IgD-negative memory B cell (primary cell): ENCODE measurements around the gene NOG. TPM values are rescaled to one million over a fixed set of nuclear protein-coding genes. Genes with fewer than 3 reads are reported as not detected.
A peak's percentile ranks its signal among the peaks of the same experiment; 100 is the strongest.

ENCODE experiments used
- H3K27ac Mint-ChIP-seq, 3 donors: one replicate each; pipeline ENCODE4 v1.8.0; 2020 to 2022; ENCODE audit warnings: mild to moderate bottlenecking in 3 of 3, mixed read lengths in 3 of 3, moderate library complexity in 1 of 3
- H3K27me3 Mint-ChIP-seq: one replicate; pipeline ENCODE4 v1.8.0; 2021; ENCODE audit warnings: mixed read lengths
- H3K36me3 Mint-ChIP-seq: one replicate; pipeline ENCODE4 v1.8.0; 2020; ENCODE audit warnings: mild to moderate bottlenecking, mixed read lengths
- H3K4me1 Mint-ChIP-seq, 3 donors: one replicate each; pipeline ENCODE4 v1.8.0; 2020 to 2022; ENCODE audit warnings: mixed read lengths in 3 of 3, mild to moderate bottlenecking in 1 of 3
- H3K4me3 Mint-ChIP-seq, 4 donors: one replicate each; pipeline ENCODE4 v1.8.0; 2020 to 2022; ENCODE audit warnings: mild to moderate bottlenecking in 4 of 4, mixed read lengths in 4 of 4, moderate library complexity in 3 of 4
- H3K9me3 Mint-ChIP-seq, 3 donors: one replicate each; pipeline ENCODE4 v1.8.0; 2020 to 2021; ENCODE audit warnings: mixed read lengths in 3 of 3, mild to moderate bottlenecking in 1 of 3
- polyA plus RNA-seq: library from polyadenylated mRNA; unstranded; fragments of 300-500 nt; fragmentation: Illumina TruSeq; gene quantifications from one replicate; pipeline ENCODE4 v1.2.3, GENCODE V29; 2021

Gene NOG
- 1.3 TPM for polyA plus RNA-seq

DNA sequence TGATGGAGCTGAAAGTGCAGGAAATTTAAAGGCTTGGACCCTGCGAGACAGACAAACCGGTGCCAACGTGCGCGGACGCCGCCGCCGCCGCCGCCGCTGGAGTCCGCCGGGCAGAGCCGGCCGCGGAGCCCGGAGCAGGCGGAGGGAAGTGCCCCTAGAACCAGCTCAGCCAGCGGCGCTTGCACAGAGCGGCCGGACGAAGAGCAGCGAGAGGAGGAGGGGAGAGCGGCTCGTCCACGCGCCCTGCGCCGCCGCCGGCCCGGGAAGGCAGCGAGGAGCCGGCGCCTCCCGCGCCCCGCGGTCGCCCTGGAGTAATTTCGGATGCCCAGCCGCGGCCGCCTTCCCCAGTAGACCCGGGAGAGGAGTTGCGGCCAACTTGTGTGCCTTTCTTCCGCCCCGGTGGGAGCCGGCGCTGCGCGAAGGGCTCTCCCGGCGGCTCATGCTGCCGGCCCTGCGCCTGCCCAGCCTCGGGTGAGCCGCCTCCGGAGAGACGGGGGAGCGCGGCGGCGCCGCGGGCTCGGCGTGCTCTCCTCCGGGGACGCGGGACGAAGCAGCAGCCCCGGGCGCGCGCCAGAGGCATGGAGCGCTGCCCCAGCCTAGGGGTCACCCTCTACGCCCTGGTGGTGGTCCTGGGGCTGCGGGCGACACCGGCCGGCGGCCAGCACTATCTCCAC lies at the start of gene NOG:
TSS of gene NOG (plus strand) at position 54 of the 674 bp plus-strand sequence. CDS start at position 579, 525 bp downstream.
- Mint-ChIP-seq H3K27ac (no peak within 1 kb of the TSS), H3K4me1 (peaks cover 6 to 16% (median 11%) of the 10 kb centered on the region in 3 donors), H3K9me3 (no peaks in the 10 kb centered on the region), H3K36me3 (no peaks in the 10 kb centered on the region), H3K4me3 (peak within 1 kb of the TSS; percentile 40 to 85 (median 74)), H3K27me3 (peaks cover 57% of the 10 kb centered on the region)

DNA sequence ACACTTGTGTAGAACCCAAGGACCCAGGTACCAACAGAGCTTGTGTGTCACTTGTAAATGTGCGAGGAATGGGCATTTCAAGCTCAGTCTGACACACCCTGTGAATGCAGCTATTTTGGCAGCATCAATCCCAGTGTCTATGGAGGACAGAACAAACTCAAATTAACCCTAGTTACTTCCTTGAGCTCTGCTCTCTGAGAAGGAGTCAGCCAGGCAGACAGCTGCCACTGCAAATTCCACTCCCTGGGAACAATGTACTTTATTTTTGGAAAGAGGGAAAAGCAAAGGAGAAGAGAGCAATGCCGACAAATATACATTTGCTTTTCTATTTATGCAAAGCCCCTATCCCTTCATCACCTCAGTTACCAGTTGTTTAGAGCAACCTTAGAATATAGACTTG lies 48.4 kb upstream of the NOG start:
- H3K9me3 Mint-ChIP-seq, result peaks cover 0 to 12% (median 5%) of the 10 kb centered on the region in 3 donors
- no peaks in the 10 kb centered on the region for H3K4me1 Mint-ChIP-seq
- H3K27ac Mint-ChIP-seq, result peak overlapping the region in 1 of 3 donors; percentile 31
- no peaks in the 10 kb centered on the region for H3K36me3 Mint-ChIP-seq
- no peak overlapping the region for H3K4me3 Mint-ChIP-seq
- H3K27me3 Mint-ChIP-seq, result peaks cover 10% of the 10 kb centered on the region

DNA sequence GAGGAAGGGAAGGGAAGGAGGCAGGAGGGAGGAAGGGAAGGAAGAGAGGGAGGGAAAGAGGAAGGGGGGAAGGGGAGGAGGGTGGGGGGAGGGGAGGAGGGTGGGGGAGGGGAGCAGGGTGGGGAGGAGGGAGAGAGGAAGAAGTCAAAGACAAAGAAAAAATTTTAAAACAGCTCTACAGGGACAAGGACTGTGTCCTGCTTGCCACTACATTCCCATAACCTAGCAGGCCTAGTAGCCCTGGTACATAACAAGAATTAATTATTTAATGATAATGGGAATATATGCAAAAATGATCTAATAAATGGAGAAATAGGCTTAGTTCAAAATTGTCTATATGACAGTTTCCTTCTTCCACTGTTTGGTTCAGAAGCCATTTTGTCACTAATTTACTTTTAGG lies 47.6 kb upstream of the NOG start:
- Mint-ChIP-seq H3K36me3 (no peaks in the 10 kb centered on the region), H3K27me3 (peaks cover 12% of the 10 kb centered on the region), H3K4me1 (no peaks in the 10 kb centered on the region), H3K4me3 (no peak overlapping the region), H3K27ac (no peak overlapping the region), H3K9me3 (peaks cover 0 to 13% (median 5%) of the 10 kb centered on the region in 3 donors)

DNA sequence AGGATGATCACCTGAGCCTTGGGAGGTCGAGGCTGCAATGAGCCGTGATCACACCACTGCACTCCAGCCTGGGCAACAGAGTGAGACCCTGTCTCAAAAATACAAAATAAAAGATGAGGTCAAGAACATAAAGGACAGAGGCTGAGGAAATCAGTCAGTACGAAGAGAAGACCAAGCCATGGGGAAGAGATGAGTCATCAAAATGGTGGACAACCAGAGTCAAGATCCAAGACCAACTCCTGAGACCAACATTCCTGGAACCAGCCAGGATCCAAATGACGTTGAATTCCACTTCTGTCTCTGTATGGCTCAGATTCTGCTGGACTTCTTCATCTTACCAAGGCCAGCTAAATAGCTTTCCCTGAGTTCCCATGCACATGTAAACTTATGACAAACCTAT lies 44.8 kb upstream of the NOG start:
- H3K9me3 Mint-ChIP-seq, result peaks cover 7 to 18% (median 8%) of the 10 kb centered on the region in 3 donors
- peaks cover 8% of the 10 kb centered on the region for H3K27me3 Mint-ChIP-seq
- no peak overlapping the region for H3K4me3 Mint-ChIP-seq
- no peaks in the 10 kb centered on the region for H3K4me1 Mint-ChIP-seq
- H3K36me3 Mint-ChIP-seq, result no peaks in the 10 kb centered on the region
- H3K27ac Mint-ChIP-seq, result no peak overlapping the region

DNA sequence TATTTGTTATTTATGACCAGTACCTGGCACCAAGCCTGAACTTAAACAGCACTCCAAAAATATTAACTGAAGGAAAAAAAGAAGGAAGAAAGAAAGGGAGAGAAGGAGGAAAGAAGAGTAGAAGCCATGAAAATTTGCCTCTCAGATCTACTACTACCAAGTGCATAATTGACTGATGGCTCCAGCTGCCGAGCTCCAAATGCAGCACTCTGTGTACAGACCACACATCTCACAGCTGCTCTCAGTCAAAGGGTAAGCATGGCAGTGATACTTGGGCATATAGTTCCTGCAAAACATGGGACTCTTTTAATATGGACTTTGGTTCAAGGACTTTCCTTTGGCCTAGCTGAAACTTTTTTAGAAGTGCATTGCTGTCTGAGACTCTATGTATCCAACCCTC lies 44.0 kb upstream of the NOG start:
- no peak overlapping the region for H3K4me3 Mint-ChIP-seq
- H3K27me3 Mint-ChIP-seq, result peaks cover 8% of the 10 kb centered on the region
- no peaks in the 10 kb centered on the region for H3K36me3 Mint-ChIP-seq
- no peaks in the 10 kb centered on the region for H3K4me1 Mint-ChIP-seq
- H3K9me3 Mint-ChIP-seq, result peaks cover 7 to 20% (median 8%) of the 10 kb centered on the region in 3 donors
- H3K27ac Mint-ChIP-seq, result no peak overlapping the region

DNA sequence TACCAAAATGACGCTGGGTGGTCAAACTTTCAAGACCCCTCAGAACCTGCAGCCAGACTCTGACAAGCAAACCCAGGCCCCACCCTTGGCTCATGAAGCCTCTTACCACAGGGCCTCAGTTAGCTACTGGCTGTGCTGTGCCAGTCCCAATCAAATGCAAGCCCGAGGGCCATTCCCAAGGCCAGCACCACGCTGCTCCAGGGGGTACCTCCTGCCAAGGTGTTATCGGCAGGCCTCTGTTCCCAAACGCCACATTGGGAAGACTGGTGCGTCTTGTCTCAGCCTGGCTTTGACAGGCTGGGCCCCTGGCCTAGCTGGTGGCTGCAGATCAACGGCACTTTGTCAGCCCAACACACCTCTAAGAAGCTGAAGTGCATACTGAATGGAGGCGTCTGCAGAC lies 35.8 kb upstream of the NOG start:
- H3K36me3 Mint-ChIP-seq, result no peaks in the 10 kb centered on the region

DNA sequence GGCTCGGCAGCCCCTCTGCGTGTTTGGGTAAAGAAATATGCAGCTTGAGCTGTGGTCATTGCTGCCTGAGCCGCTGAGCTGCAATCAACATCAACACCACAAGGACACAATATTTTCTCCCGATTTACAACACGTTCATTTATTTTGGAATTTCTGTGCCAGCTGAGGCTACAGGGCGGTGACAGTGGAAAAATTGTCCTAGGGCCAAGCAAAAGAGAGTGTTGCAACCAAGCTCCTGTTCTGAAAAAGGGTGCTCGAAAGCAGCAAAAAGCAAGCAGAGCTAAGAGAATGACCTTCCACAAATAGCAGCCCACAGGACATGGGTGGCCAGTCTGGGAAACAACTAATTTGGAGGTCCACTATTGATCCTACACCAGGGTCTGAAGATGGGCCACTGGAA lies 35.4 kb upstream of the NOG start:
- Mint-ChIP-seq H3K9me3 (peaks cover 0 to 4% (median 0%) of the 10 kb centered on the region in 3 donors), H3K4me1 (no peaks in the 10 kb centered on the region)

More for the DNA sequence above, 35.8 kb upstream of the NOG start:
- no peak overlapping the region for H3K27ac Mint-ChIP-seq
- peaks cover 0 to 4% (median 0%) of the 10 kb centered on the region in 3 donors for H3K9me3 Mint-ChIP-seq
- H3K4me1 Mint-ChIP-seq, result no peaks in the 10 kb centered on the region
- no peak overlapping the region for H3K4me3 Mint-ChIP-seq
- peaks cover 8% of the 10 kb centered on the region for H3K27me3 Mint-ChIP-seq

DNA sequence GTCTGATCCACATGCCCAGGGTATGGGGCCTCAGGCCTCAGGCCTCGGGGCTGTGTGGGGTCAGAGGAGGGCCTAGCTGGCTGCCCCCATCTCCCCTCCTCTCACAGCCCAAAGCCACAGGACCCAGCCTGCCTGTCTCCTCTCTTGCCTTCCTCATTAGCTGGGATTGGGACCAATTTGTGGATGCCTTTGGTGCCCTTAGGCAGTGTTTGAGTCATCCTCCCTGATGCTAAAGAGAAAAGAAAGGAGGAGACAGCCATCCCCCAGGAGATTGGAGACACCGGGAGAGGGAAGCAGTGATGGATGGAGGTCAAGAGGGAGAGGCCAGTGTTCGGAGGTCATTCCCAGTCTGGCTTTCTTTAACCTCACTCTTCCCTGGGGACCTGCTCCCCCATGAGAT lies 23.3 kb upstream of the NOG start:
- Mint-ChIP-seq H3K27ac (no peak overlapping the region), H3K4me3 (no peak overlapping the region), H3K36me3 (no peaks in the 10 kb centered on the region), H3K27me3 (no peaks in the 10 kb centered on the region), H3K4me1 (no peaks in the 10 kb centered on the region), H3K9me3 (no peaks in the 10 kb centered on the region)

More for the DNA sequence above, 35.4 kb upstream of the NOG start:
- H3K4me3 Mint-ChIP-seq, result no peak overlapping the region
- no peak overlapping the region for H3K27ac Mint-ChIP-seq
- peaks cover 8% of the 10 kb centered on the region for H3K27me3 Mint-ChIP-seq
- H3K36me3 Mint-ChIP-seq, result no peaks in the 10 kb centered on the region

DNA sequence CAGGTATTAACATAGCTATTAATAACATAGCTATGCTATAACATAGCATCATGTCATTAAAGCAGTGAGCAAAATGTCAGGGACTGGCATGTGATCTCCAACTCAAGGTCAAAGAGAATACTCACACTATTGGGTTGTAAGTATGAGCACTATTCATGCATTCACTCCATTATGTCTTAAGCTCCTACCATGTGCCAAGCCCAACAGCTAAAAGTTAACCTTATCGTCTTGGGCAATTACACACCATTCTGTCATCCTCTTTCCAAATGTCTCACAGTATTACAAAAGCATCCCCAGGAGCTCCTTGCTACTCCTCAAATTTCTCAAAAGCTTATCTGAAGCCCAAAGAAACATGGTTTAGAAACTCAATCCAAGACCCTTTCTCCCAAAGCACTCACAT lies 22.0 kb upstream of the NOG start:
- Mint-ChIP-seq H3K27ac (no peak overlapping the region), H3K9me3 (no peaks in the 10 kb centered on the region), H3K27me3 (no peaks in the 10 kb centered on the region), H3K36me3 (no peaks in the 10 kb centered on the region), H3K4me1 (no peaks in the 10 kb centered on the region), H3K4me3 (no peak overlapping the region)

DNA sequence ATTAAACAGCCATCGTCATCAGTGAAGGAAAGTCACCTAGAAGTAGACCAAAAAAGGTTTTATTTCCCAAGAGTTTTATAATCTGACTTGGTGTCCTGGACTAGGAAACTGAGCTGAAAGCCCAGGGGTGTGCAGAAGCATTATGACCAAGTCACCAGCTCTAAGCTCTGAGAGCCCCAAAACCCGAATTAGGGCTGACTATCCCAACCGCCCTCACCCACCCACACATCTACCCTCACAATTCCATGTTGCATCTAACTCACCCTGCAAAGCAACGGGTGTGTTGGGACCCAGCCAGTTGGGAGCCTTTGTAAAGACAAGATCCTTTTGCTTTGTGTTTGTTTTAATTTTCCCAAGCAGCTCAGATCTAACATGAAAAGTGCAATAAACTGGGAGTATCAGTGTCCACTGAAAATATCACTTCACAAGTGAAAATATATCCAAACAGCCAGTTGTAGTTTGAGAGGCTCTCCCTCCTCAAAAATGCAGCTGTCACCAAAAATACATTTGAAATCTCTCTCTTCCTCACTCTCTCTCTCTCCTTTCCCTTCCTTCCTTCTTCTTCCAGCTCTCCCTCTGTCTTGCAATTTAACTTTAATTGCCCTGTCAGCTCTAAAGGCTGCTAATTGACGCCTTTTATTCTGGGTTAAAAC lies 16.2 kb upstream of the NOG start:
- peaks cover 0 to 6% (median 6%) of the 10 kb centered on the region in 3 donors for H3K9me3 Mint-ChIP-seq
- peaks cover 7% of the 10 kb centered on the region for H3K27me3 Mint-ChIP-seq
- H3K4me1 Mint-ChIP-seq, result no peaks in the 10 kb centered on the region
- no peak overlapping the region for H3K4me3 Mint-ChIP-seq
- H3K27ac Mint-ChIP-seq, result no peak overlapping the region
- H3K36me3 Mint-ChIP-seq, result peaks cover 2% of the 10 kb centered on the region

DNA sequence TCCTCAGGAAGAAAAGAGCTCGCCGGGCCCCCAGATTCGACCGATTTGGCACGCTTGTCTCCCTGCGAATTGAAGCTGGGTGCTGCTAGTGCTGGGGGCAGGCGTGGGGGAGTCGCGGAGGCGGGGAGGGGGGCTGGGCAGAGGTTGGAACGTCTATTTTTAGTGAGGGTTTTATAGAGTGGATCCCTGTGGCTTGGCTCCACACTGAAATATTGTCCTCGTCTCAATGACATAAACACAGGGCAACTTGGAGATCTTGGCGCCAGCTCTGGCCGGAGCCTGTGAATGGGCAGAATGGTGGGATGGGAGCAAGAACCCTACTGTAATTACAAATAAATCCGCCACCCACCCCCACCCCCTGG lies 15.7 kb upstream of the NOG start:
- Mint-ChIP-seq H3K4me1 (no peaks in the 10 kb centered on the region), H3K9me3 (peaks cover 0 to 6% (median 6%) of the 10 kb centered on the region in 3 donors), H3K27me3 (peaks cover 7% of the 10 kb centered on the region), H3K4me3 (no peak overlapping the region), H3K36me3 (peaks cover 2% of the 10 kb centered on the region), H3K27ac (no peak overlapping the region)

DNA sequence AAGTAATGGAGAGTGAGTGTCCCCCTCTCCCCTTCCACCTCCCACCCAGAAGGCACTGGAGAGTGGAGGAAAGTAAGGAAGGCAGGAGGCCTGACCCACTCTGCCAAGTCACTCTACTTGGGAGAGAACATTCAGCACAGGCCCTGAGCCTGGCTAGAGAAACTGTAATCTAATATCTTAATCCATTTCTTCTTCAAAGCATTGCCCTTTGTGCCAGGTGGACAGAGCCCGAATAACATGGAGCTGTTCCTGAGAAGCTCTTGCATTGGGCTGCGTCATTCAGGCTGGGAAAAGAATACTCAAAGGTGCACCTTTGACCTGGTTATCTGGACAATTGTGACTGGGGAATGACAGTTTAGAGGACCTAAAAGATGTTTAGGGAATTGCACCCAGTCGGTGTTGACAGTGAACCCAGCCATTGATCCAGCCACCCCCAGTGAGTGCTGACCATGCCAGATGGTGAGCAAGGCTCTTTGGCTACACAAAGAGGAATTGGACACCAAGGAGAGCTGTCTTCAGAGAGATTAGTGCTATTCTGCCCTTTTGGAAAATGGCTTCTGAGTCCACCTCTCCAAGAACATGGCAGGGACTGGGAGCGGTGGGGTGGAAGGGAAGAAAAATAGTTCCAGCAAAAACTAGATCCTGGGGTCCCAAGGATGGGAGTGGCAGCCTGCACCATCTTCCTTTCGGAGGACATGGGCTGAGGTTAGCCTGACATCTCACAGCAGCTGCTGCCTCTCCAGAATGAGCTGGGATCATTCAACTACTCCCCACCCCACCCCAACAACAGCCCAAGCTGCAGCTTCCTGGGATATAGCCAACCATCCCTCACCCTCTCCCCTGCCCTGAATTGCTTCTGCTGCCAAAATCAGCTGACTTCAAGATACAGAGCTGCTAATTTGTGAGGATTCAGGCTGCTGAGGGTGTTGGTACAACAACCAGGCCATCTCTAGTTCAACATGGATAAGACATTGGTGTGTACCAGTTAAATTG lies 11.6 kb upstream of the NOG start:
- Mint-ChIP-seq H3K27me3 (peaks cover 11% of the 10 kb centered on the region), H3K4me3 (no peak overlapping the region), H3K9me3 (peaks cover 0 to 6% (median 6%) of the 10 kb centered on the region in 3 donors), H3K27ac (no peak overlapping the region), H3K4me1 (no peaks in the 10 kb centered on the region), H3K36me3 (peaks cover 2% of the 10 kb centered on the region)

DNA sequence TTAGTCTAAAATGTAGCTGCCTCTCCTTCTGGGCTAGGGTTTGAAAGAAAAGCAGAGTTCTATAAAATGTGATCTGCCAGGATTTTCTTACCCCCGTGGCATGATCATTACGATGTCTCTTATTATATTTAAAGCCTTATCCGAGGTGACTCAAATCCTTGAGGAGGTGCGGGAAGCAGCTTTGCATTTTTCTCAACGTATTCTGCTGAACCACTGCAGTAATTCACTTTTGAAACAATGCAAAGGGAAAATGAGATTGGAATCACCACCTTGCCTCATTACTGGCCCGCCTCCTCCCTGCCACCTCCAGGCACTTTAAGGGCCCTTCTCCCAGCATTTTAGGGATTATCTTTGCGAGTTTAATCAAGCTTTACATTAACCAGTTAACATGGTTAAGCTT lies 9.7 kb upstream of the NOG start:
- H3K27ac Mint-ChIP-seq, result no peak overlapping the region
- H3K4me1 Mint-ChIP-seq, result no peaks in the 10 kb centered on the region
- peaks cover 19% of the 10 kb centered on the region for H3K27me3 Mint-ChIP-seq
- peaks cover 0 to 6% (median 6%) of the 10 kb centered on the region in 3 donors for H3K9me3 Mint-ChIP-seq
- H3K4me3 Mint-ChIP-seq, result no peak overlapping the region
- H3K36me3 Mint-ChIP-seq, result peaks cover 2% of the 10 kb centered on the region

DNA sequence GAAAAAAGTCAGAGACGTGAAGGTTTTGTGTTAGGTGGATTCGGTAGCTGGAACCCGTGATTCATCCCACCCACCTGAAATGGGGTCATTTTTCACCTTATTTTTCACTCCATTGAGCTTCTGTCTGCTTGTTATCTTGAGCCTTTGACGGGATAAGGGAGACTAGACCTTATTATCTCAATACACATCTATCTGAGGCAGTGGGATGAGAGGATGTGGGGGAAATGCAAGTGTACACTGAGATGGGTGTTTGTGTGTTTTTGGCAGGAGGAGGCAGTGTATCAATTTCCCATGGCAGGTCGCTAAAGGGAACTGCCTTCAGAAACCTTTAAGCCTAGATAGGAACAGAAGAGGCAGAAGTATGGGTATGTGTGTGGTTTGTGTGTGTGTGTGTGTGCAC lies 6.2 kb upstream of the NOG start:
- Mint-ChIP-seq H3K4me1 (peaks cover 0 to 4% (median 0%) of the 10 kb centered on the region in 3 donors), H3K4me3 (no peak overlapping the region), H3K27ac (no peak overlapping the region), H3K36me3 (no peaks in the 10 kb centered on the region), H3K9me3 (no peaks in the 10 kb centered on the region), H3K27me3 (peaks cover 40% of the 10 kb centered on the region)

DNA sequence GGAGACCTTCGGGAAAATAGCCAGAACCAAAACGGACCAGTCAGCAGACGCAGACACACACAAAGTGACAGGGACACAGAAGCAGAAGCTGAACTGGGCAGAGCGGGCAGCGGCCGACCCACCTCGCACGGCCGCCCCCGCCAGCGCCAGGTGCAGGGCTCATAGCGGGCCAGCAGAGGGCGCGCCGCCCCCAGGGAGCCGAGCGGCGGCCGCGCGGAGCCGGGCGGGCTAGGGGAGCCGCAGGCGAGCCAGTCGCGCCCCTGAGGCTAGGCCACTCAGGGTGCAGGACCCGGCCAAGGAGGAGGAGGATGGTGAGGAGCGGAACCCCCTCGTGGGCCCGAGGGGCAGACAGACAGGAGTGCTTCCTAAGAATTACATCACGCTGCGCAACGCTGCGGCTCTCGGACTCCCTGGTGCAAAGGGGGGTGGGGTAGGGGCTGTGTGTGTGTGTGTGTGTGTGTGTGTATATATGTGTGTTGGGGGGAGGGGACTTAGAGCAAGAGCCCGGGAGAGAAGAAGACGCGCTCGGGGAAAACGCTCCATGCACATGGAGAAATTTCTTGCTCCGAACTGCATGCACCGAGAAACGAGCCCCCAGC lies 913 bp upstream of the NOG start:
- Mint-ChIP-seq H3K27ac (no peak overlapping the region), H3K4me3 (peak overlapping the region; percentile 64 to 83 (median 76)), H3K36me3 (no peaks in the 10 kb centered on the region), H3K27me3 (peaks cover 54% of the 10 kb centered on the region), H3K4me1 (peaks cover 6 to 16% (median 11%) of the 10 kb centered on the region in 3 donors), H3K9me3 (no peaks in the 10 kb centered on the region)
